GM12874 (cell line): ENCODE results near the gene PITRM1.

Source experiments
- TF ChIP-seq, protein P1 (sequence below): IDR thresholded peaks from 2 replicates; pipeline ENCODE4 v1.5.1; 2011; ENCODE audit warnings: low read depth, mild to moderate bottlenecking, control low read depth, low read length, moderate library complexity; ENCODE audit not compliant: insufficient read depth

Gene PITRM1

GRCh38 chr10:3126249-3126648 is 46.3 kb downstream of the PITRM1 start:
- TF ChIP-seq, protein P1, sequence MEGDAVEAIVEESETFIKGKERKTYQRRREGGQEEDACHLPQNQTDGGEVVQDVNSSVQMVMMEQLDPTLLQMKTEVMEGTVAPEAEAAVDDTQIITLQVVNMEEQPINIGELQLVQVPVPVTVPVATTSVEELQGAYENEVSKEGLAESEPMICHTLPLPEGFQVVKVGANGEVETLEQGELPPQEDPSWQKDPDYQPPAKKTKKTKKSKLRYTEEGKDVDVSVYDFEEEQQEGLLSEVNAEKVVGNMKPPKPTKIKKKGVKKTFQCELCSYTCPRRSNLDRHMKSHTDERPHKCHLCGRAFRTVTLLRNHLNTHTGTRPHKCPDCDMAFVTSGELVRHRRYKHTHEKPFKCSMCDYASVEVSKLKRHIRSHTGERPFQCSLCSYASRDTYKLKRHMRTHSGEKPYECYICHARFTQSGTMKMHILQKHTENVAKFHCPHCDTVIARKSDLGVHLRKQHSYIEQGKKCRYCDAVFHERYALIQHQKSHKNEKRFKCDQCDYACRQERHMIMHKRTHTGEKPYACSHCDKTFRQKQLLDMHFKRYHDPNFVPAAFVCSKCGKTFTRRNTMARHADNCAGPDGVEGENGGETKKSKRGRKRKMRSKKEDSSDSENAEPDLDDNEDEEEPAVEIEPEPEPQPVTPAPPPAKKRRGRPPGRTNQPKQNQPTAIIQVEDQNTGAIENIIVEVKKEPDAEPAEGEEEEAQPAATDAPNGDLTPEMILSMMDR = no peak

GRCh38 chr10:3125527-3126170 is 46.9 kb downstream of the PITRM1 start:
- TF ChIP-seq, protein P1 = no peak

GRCh38 chr10:3124412-3125175 is 48.0 kb downstream of the PITRM1 start:
- TF ChIP-seq, protein P1 = no peak

DNA sequence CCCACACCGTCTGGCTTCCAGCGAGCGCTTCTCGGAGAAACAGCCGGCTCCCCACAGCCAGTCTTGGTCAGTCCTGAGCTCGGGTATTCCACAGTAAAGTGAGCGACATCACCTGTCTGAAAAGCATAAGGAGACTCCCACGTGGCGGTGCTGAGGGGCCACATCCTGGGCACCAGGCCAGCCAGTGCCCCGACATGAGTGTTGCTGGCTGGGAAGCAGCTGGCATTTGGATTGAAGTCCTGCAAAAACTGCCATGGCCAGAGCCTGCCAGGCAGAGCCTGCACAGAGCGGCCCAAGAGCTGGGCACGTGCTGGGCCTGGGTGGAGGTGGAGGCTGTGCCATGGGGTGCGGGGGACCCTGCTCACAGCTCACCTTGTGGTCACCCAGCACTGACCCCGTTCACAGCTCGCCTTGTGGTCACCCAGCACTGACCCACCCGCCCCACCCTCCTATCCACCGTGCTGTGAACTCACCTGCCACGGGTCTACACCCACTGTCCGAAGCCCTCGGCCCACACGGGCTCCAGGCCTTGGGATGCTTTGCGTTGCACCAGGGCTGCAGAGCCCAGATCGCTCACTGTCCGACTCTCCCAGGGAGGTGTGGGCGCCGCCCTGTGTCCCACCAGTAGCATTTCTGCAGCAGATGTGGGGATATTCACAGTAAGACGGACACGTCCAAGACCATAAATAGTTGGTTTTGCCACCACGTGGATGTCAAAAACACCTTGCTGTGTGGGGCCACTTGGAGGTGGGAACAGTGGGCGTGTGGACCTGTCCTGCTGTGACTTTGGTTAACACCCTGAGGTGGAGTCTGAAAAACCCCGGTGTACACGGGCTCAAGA is 48.8 kb downstream of the PITRM1 start:
- TF ChIP-seq, protein P1 = no peak

DNA sequence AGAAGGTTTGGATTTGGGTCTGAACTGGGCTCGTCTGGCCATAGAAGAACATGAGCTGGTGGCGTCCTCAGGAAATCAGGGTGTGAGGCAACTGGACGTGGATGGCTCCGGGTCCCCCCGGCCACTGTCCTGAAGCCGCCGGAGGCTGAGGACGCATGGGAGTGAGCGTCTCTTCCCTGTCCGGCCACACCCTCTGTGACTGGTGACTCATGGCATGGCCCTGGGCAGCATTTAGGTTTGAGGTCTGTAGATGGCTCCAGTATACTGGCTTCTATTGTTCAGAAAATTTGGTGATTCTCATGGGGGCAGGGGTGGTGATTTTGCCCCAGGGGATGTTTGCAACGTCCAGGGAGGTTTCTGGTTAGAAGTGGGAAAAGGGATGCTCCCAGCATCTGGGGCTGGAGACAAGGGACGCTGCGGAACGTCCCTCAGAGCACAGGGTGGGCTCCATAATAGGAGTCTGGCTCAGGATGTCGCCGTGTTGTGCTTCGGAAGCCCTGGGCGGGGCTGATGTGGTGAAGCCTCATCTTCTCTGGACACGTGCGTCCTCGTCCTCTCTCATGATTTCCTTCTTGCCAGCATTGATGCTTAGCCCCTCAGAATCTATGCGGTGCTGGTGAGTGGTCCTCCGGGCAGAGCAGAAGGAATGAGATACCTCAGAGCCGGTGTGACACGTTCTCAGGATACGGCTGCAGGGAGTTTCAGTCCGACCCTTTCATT is 49.9 kb downstream of the PITRM1 start:
- TF ChIP-seq, protein P1 = no peak

- TF ChIP-seq, protein P1 = no peak
These were observed 50.5 kb downstream of the PITRM1 start for GRCh38 chr10:3122034-3122433.
